Activated naive CD8-positive, alpha-beta T cell treated with anti-CD3 and anti-CD28 coated beads, Interleukin-2, amount 50 U/mL, for 24 hours (primary cell): ENCODE results near the gene FNDC7.

Experiments
- ATAC-seq: fragments of 150-1000 bp; cut with Tn5 transposase; one replicate; pipeline ENCODE4 v1.10.0; 2021
- DNase-seq: peaks from one replicate; pipeline ENCODE4 v3.0.0; 2021
- H3K27ac Mint-ChIP-seq: one replicate; pipeline ENCODE4 v1.8.0; 2021; ENCODE audit warnings: mild to moderate bottlenecking, mixed read lengths
- H3K27me3 Mint-ChIP-seq: one replicate; pipeline ENCODE4 v1.8.0; 2021; ENCODE audit warnings: mixed read lengths
- H3K36me3 Mint-ChIP-seq: one replicate; pipeline ENCODE4 v1.8.0; 2021; ENCODE audit warnings: low read depth, mixed read lengths
- H3K4me1 Mint-ChIP-seq: one replicate; pipeline ENCODE4 v1.8.0; 2021; ENCODE audit warnings: mixed read lengths
- H3K4me3 Mint-ChIP-seq: one replicate; pipeline ENCODE4 v1.8.0; 2021; ENCODE audit warnings: mild to moderate bottlenecking, moderate library complexity, mixed read lengths
- H3K9me3 Mint-ChIP-seq: one replicate; pipeline ENCODE4 v1.8.0; 2021; ENCODE audit warnings: mixed read lengths

FNDC7 gene

GRCh38 chr1:108716437-108717230 lies 3.9 kb downstream of the FNDC7 start:
- Mint-ChIP-seq H3K27ac (no peak overlapping the region), H3K4me1 (no peaks in the 10 kb centered on the region), H3K27me3 (peaks cover 12% of the 10 kb centered on the region), H3K9me3 (no peaks in the 10 kb centered on the region), H3K4me3 (no peak overlapping the region), H3K36me3 (no peaks in the 10 kb centered on the region)
- DNase-seq, result no peak
- no peak for ATAC-seq

- Mint-ChIP-seq H3K36me3 (no peaks in the 10 kb centered on the region), H3K4me1 (no peaks in the 10 kb centered on the region), H3K27me3 (peaks cover 12% of the 10 kb centered on the region), H3K9me3 (no peaks in the 10 kb centered on the region), H3K4me3 (no peak overlapping the region), H3K27ac (no peak overlapping the region)
- DNase-seq (no peak), ATAC-seq (no peak)
These were observed 5.1 kb downstream of the FNDC7 start for GRCh38 chr1:108717774-108718316.

GRCh38 chr1:108718927-108719655 lies 6.4 kb downstream of the FNDC7 start:
- Mint-ChIP-seq H3K27ac (no peak overlapping the region), H3K9me3 (no peaks in the 10 kb centered on the region), H3K4me1 (no peaks in the 10 kb centered on the region), H3K4me3 (no peak overlapping the region), H3K27me3 (peaks cover 6% of the 10 kb centered on the region), H3K36me3 (no peaks in the 10 kb centered on the region)
- DNase-seq, result no peak
- no peak for ATAC-seq

GRCh38 chr1:108719656-108720435 lies 7.1 kb downstream of the FNDC7 start:
- Mint-ChIP-seq H3K4me1 (no peaks in the 10 kb centered on the region), H3K27ac (no peak overlapping the region), H3K9me3 (no peaks in the 10 kb centered on the region), H3K36me3 (no peaks in the 10 kb centered on the region), H3K27me3 (peaks cover 6% of the 10 kb centered on the region), H3K4me3 (no peak overlapping the region)
- ATAC-seq, result peak; percentile 49
- DNase-seq, result no peak

- DNase-seq (no peak), ATAC-seq (no peak)
- H3K27ac Mint-ChIP-seq, result no peak overlapping the region
- no peaks in the 10 kb centered on the region for H3K4me1 Mint-ChIP-seq
- H3K9me3 Mint-ChIP-seq, result no peaks in the 10 kb centered on the region
- no peaks in the 10 kb centered on the region for H3K36me3 Mint-ChIP-seq
- peaks cover 2% of the 10 kb centered on the region for H3K27me3 Mint-ChIP-seq
- no peak overlapping the region for H3K4me3 Mint-ChIP-seq
These were observed 9.6 kb downstream of the FNDC7 start for GRCh38 chr1:108722292-108722691.

GRCh38 chr1:108725906-108726305 lies 13.2 kb downstream of the FNDC7 start:
- no peaks in the 10 kb centered on the region for H3K9me3 Mint-ChIP-seq
- no peak for ATAC-seq

GRCh38 chr1:108728327-108728923 lies 15.7 kb downstream of the FNDC7 start:
- no peak for DNase-seq
- Mint-ChIP-seq H3K27me3 (peaks cover 4% of the 10 kb centered on the region), H3K36me3 (no peaks in the 10 kb centered on the region), H3K4me3 (no peak overlapping the region), H3K4me1 (no peaks in the 10 kb centered on the region), H3K27ac (no peak overlapping the region), H3K9me3 (no peaks in the 10 kb centered on the region)
- ATAC-seq, result no peak

More at GRCh38 chr1:108725906-108726305, 13.2 kb downstream of the FNDC7 start:
- DNase-seq, result no peak
- H3K4me3 Mint-ChIP-seq, result no peak overlapping the region
- H3K4me1 Mint-ChIP-seq, result no peaks in the 10 kb centered on the region
- H3K27ac Mint-ChIP-seq, result no peak overlapping the region
- no peaks in the 10 kb centered on the region for H3K36me3 Mint-ChIP-seq
- H3K27me3 Mint-ChIP-seq, result peaks cover 4% of the 10 kb centered on the region

GRCh38 chr1:108729481-108729880 lies 16.8 kb downstream of the FNDC7 start:
- no peak for DNase-seq
- no peak for ATAC-seq
- H3K4me1 Mint-ChIP-seq, result no peaks in the 10 kb centered on the region
- no peaks in the 10 kb centered on the region for H3K36me3 Mint-ChIP-seq
- peaks cover 4% of the 10 kb centered on the region for H3K27me3 Mint-ChIP-seq
- H3K4me3 Mint-ChIP-seq, result no peak overlapping the region
- H3K9me3 Mint-ChIP-seq, result no peaks in the 10 kb centered on the region
- no peak overlapping the region for H3K27ac Mint-ChIP-seq

- Mint-ChIP-seq H3K27ac (no peak overlapping the region), H3K27me3 (peaks cover 6% of the 10 kb centered on the region), H3K4me3 (no peak overlapping the region), H3K4me1 (no peaks in the 10 kb centered on the region), H3K9me3 (no peaks in the 10 kb centered on the region), H3K36me3 (no peaks in the 10 kb centered on the region)
- ATAC-seq (no peak), DNase-seq (no peak)
These were observed 19.7 kb downstream of the FNDC7 start for GRCh38 chr1:108732398-108732797.

- Mint-ChIP-seq H3K9me3 (no peaks in the 10 kb centered on the region), H3K27ac (no peak overlapping the region), H3K27me3 (peaks cover 6% of the 10 kb centered on the region), H3K4me3 (no peak overlapping the region), H3K36me3 (no peaks in the 10 kb centered on the region), H3K4me1 (no peaks in the 10 kb centered on the region)
- DNase-seq (no peak), ATAC-seq (no peak)
These were observed 21.6 kb downstream of the FNDC7 start for GRCh38 chr1:108734171-108734865.

- Mint-ChIP-seq H3K9me3 (no peaks in the 10 kb centered on the region), H3K4me3 (no peak overlapping the region), H3K4me1 (peaks cover 9% of the 10 kb centered on the region), H3K36me3 (peaks cover 3% of the 10 kb centered on the region), H3K27ac (no peak overlapping the region), H3K27me3 (no peaks in the 10 kb centered on the region)
- ATAC-seq (no peak), DNase-seq (no peak)
These were observed 29.5 kb downstream of the FNDC7 start for GRCh38 chr1:108742253-108742652.

- no peak for ATAC-seq
- Mint-ChIP-seq H3K4me3 (peak overlapping the region; percentile 100), H3K27ac (peak overlapping the region; percentile 98), H3K9me3 (no peaks in the 10 kb centered on the region), H3K36me3 (peaks cover 12% of the 10 kb centered on the region), H3K4me1 (peaks cover 33% of the 10 kb centered on the region), H3K27me3 (no peaks in the 10 kb centered on the region)
- no peak for DNase-seq
These were observed 33.3 kb downstream of the FNDC7 start for GRCh38 chr1:108745980-108746381.

- Mint-ChIP-seq H3K27me3 (no peaks in the 10 kb centered on the region), H3K4me1 (peaks cover 34% of the 10 kb centered on the region), H3K4me3 (peak within 1 kb of the TSS; percentile 100), H3K9me3 (no peaks in the 10 kb centered on the region), H3K27ac (peak within 1 kb of the TSS; percentile 98), H3K36me3 (peaks cover 12% of the 10 kb centered on the region)
- DNase-seq (peak; percentile 100), ATAC-seq (peak; percentile 93)
These were observed 33.9 kb downstream of the FNDC7 start, which contains the start of gene STXBP3 for GRCh38 chr1:108746382-108747170. Gene STXBP3, plus strand, starts transcription at chr1:108746674. Its CDS starts 64 bp downstream, at chr1:108746738.
